Motor neuron (in vitro differentiated cells): ENCODE data around the gene ATG16L2. TPM values are rescaled to one million over a fixed set of nuclear protein-coding genes. Genes with fewer than 3 reads are reported as not detected.

ENCODE experiments used
- ATAC-seq, 8 experiments: fragments of 200-7000 bp; cut with Tn5 transposase; replicated peaks in 6 of 8; 2 replicates each; pipeline ENCODE4 v1.8.0; 2021; ENCODE audit warnings: mild to moderate bottlenecking in 8 of 8, moderate library complexity in 8 of 8
- H3K27ac ChIP-seq, 2 donors: fragments of 250-450 bp; sonication (Bioruptor Pico); 2 replicates each; pipeline ENCODE4 v1.9.0; 2021; ENCODE audit warnings: antibody characterized with exemption in 2 of 2, mild to moderate bottlenecking in 2 of 2, moderate library complexity in 1 of 2
- H3K4me1 ChIP-seq, 2 donors: fragments of 250-450 bp; sonication (Bioruptor Pico); replicated peaks in 1 of 2; 2 replicates each; pipeline ENCODE4 v1.6.1; 2021; ENCODE audit warnings: antibody characterized with exemption in 2 of 2, mild to moderate bottlenecking in 2 of 2, moderate library complexity in 1 of 2
- H3K4me3 ChIP-seq, 5 donors: fragments of 250-450 bp; sonication (Bioruptor Pico); 2 replicates each; pipeline ENCODE4 v1.9.0; 2021; ENCODE audit warnings: antibody characterized with exemption in 5 of 5, mild to moderate bottlenecking in 5 of 5, moderate library complexity in 4 of 5
- WGBS, 10 experiments: fragments of 450-650 bp; shearing (Covaris generic); methylation state at CpG; one replicate each; pipeline ENCODE4 v1.0.0; 2022; 5-methylcytosine and 5-hydroxymethylcytosine counted together
- in situ Hi-C, 9 experiments: fragments of 400-800 bp; cut with MboI; loops; one replicate each; pipeline ENCODE4 v1.15.0; 2021; ENCODE audit warnings: low sequenced_read_pairs in 9 of 9, low pct_unique_long_range_greater_than_20kb in 2 of 9; ENCODE audit not compliant: unreplicated experiment in 9 of 9
- total RNA-seq, 8 experiments: library from RNA; unstranded; fragments of 300-600 nt; gene quantifications; 2 replicates each; pipeline versions ENCODE4 v1.2.3 to v1.2.4, GENCODE V29; 2022

The ATG16L2 gene
- total RNA-seq, 8 experiments from 2014 or later, result 3.4 to 17.4 (median 5.0) TPM

- no peak overlapping the region for H3K27ac ChIP-seq
- in situ Hi-C loops, result loop anchor here in 6 of 9 experiments (10.0 to 25.0 kb wide), 3 partner anchors 342 to 404 kb away; no protein-coding TSS in a partner anchor
- 94 to 100% (median 100%) methylated on average over 1 to 3 of the region's 5 CpGs; no CpG with 5 or more reads in 6 of the 10 experiments for WGBS, 10 experiments
Observed at GRCh38 chr11:72833083-72833733, 19.0 kb downstream of the ATG16L2 start.

DNA sequence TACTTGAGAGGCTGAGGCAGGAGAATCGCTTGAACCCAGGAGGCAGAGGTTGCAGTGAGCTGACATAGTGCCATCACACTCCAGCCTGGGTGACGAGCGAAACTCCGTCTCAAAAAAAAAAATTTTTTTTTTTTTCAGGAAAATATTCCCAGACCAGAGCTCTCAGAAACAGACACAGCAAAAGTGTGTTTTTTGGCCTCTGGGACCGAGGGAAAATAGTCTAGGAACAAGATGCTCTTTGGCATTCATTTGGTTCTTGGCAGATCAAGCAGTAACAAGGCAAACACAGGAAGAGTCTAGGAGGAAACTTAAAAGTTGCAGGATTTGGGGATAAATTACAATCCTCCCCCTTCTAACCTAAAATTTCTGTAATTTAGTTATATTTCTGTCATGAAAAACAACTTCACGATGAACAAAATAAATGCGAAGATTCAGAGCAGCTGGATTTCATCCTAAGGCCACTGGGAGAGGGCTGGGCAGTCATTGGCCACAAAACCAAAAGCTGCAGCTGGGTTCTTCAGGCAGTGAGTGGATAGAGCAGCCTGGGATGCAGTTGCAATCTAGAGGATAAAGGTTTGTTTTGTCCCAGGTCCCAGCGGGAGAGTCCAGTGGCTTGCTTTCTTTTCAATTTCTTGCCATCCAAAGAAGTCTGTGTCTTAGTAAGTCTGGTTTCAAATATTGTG is 19.7 kb downstream of the ATG16L2 start:
- no peak for ATAC-seq
- H3K4me3 ChIP-seq, result no peak overlapping the region
- WGBS, 10 experiments, result 11 to 86% (median 52%) methylated on average over 2 to 7 of the region's 8 CpGs
- in situ Hi-C loops, result loop anchor here in 6 of 9 experiments (10.0 to 25.0 kb wide), 3 partner anchors 341 to 403 kb away; no protein-coding TSS in a partner anchor
- H3K27ac ChIP-seq, result no peak overlapping the region
- peaks cover 2 to 11% of the 10 kb centered on the region in 2 donors for H3K4me1 ChIP-seq

More at GRCh38 chr11:72833083-72833733, 19.0 kb downstream of the ATG16L2 start:
- Histone ChIP-seq H3K4me3 (no peak overlapping the region), H3K4me1 (peaks cover 2 to 11% of the 10 kb centered on the region in 2 donors)
- ATAC-seq, result no peak

DNA sequence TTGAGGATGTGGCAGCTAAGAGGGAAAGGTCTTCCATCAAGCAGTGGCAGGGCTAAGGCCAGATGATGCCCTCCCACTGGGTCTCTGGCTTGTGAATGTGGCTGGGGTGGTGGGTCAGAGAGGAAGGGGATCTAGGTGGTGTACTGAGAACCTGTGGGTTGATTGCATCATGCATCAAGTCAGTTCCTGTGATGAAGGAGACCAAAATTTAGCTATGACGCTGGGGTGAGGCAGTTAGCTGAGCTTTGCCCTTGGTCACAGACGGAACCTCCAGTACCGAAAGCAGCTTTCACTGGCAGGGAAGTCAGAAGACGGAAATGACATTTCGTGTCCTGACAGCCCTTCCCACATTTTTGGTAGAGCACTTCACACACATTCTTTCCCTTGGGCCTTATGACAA is 20.7 kb downstream of the ATG16L2 start:
- no peak overlapping the region for H3K27ac ChIP-seq
- WGBS, 10 experiments, result 96 to 100% (median 100%) methylated on average over 1 to 5 of the region's 5 CpGs; no CpG with 5 or more reads in 3 of the 10 experiments
- in situ Hi-C loops, result loop anchor here in 6 of 9 experiments (10.0 to 25.0 kb wide), 3 partner anchors 340 to 402 kb away; no protein-coding TSS in a partner anchor
- H3K4me1 ChIP-seq, result peaks cover 2 to 11% of the 10 kb centered on the region in 2 donors
- H3K4me3 ChIP-seq, result no peak overlapping the region
- no peak for ATAC-seq

DNA sequence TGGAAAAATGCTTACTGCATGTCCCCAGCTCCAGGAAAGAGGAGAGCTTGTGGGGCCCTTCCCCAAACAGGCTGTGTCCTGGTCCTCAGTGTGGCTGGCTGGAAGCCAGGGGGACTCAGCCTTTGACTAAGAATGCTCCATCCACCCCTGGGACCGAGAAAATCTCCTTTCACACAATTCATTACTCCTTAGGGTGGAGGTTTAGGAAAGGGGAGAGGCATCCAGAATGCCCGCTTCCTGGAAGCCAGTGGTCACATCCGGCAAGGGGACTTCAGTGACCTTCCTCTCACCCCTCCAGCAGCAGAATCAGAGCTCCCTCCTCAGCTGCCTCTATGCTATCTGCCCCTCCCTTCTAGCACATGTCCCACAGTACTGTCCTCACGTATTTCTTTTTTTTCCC is 21.9 kb downstream of the ATG16L2 start:
- Histone ChIP-seq H3K4me3 (no peak overlapping the region), H3K27ac (no peak overlapping the region), H3K4me1 (peaks cover 2 to 11% of the 10 kb centered on the region in 2 donors)
- peak in 7 of 8 experiments; percentile 5 to 65 (median 49) for ATAC-seq
- WGBS, 10 experiments, result 0 to 69% (median 50%) methylated on average over 1 to 4 of the region's 4 CpGs; no CpG with 5 or more reads in 2 of the 10 experiments
- in situ Hi-C loops, result loop anchor here in 6 of 9 experiments (10.0 to 25.0 kb wide), 3 partner anchors 339 to 401 kb away; no protein-coding TSS in a partner anchor

DNA sequence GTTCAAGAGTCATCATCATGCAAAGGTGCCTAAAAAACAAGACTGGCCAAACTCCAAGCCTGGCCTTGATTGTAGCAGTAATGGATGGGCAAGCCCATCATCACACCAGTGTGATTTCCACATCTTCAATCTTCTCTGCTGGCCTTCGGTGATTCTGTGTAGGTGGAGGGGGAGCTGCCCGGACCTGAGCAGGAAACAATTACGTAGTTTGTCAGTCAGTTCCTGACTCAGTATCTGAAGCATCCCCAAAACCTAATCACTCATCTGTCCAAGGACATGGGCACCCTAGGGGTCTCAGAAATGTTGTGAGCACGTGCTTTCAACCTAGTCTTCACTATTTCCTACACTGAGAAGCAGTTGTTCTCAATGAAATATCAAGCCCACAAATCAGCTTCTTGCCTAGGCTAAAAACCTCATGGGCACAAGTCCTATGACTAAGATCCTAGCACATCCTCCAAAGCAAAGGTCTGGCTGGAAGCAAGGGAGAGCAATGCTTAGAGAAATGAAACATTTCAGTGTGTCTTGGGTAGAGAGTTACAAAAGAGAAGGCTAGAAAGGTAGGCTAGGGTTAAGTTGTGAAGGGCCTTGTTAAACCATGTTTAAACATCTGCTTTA is 24.6 kb downstream of the ATG16L2 start:
- 50 to 100% (median 80%) methylated on average over 1 to 4 of the region's 4 CpGs; no CpG with 5 or more reads in 2 of the 10 experiments for whole genome bisulfite sequencing, 10 experiments
- in situ Hi-C loops, result loop anchor here in 6 of 9 experiments (10.0 to 25.0 kb wide), 3 partner anchors 336 to 399 kb away; no protein-coding TSS in a partner anchor
- H3K27ac ChIP-seq, result no peak overlapping the region
- no peak overlapping the region for H3K4me3 ChIP-seq
- ATAC-seq, result no peak
- H3K4me1 ChIP-seq, result peaks cover 0 to 8% of the 10 kb centered on the region in 2 donors

DNA sequence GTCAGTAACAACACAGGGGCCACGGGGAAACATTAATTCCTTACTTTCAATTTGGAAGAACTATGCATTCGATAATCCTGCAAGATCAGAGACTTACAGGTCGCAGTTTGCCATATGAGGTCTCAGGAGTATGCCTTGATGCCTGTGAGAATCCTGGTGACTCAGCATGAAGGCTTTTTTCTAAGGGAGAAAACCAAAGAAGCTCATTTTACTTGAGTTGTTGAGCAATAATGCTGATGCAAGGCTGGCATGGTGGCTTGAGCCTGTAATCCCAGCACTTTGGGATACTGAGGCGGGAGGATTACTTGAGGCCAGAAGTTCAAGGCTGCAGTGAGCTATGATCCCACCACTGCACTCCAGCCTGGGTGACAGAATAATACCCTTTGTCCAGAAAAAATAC is 26.6 kb downstream of the ATG16L2 start:
- Histone ChIP-seq H3K4me3 (no peak overlapping the region), H3K27ac (no peak overlapping the region), H3K4me1 (peaks cover 0 to 8% of the 10 kb centered on the region in 2 donors)
- peak in 1 of 8 experiments; percentile 21 for ATAC-seq
- in situ Hi-C loops, result loop anchor here in 3 of 9 experiments (25.0 kb wide), 2 partner anchors 347 to 397 kb away; no protein-coding TSS in a partner anchor
- WGBS, 10 experiments, result 66 to 100% (median 89%) methylated on average over 1 to 4 of the region's 4 CpGs; no CpG with 5 or more reads in 3 of the 10 experiments

DNA sequence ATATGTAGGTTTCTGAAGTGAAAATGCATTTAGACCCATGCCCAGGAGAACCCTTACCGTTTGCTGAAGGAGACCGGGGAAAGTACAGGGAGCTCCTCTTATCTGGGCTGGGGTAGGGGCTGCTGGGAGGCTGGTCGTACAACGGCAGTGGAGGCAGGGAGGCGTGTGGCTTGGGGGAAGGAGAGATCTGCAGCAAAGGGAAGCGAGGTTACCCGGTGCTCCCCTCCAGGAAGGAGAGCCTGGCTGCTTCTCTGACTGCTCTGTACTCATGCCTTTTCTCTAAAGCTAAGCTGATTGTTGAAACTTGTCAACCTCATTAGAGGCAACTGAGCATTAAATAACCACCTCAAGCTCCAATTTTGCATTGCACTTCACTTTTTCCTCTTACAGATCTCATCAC is 27.2 kb downstream of the ATG16L2 start:
- H3K4me3 ChIP-seq, result no peak overlapping the region
- in situ Hi-C loops, result loop anchor here in 3 of 9 experiments (25.0 kb wide), 2 partner anchors 346 to 396 kb away; no protein-coding TSS in a partner anchor
- no peak overlapping the region for H3K27ac ChIP-seq
- 40 to 100% (median 75%) methylated on average over 1 to 7 of the region's 7 CpGs; no CpG with 5 or more reads in 6 of the 10 experiments for WGBS, 10 experiments
- H3K4me1 ChIP-seq, result peaks cover 0 to 3% of the 10 kb centered on the region in 2 donors
- no peak for ATAC-seq

DNA sequence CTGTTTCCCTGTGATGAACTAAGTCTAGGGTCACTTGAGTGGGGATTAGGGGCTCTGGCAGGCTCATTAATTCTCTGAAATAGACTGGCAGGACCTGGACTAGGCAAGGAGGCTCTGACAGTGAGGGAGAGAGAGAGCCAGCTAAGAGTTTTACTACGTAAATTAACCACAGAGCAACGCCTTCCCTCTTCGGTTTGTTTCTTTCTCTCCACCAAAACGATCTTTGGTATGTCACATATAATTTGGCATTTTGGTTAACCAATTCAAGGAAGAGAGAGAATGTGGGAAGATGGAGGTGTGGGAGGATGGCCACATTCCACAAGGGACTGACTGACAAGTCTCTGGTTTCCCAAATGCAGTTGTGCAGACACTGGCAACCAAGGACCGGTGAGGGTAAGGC is 27.9 kb downstream of the ATG16L2 start:
- WGBS, 10 experiments, result 69 to 100% (median 88%) methylated on average over 1 to 4 of the region's 5 CpGs; no CpG with 5 or more reads in 2 of the 10 experiments
- Histone ChIP-seq H3K4me3 (no peak overlapping the region), H3K27ac (no peak overlapping the region), H3K4me1 (no peaks in the 10 kb centered on the region)
- ATAC-seq, result no peak
- in situ Hi-C loops, result loop anchor here in 3 of 9 experiments (25.0 kb wide), 2 partner anchors 345 to 395 kb away; no protein-coding TSS in a partner anchor

DNA sequence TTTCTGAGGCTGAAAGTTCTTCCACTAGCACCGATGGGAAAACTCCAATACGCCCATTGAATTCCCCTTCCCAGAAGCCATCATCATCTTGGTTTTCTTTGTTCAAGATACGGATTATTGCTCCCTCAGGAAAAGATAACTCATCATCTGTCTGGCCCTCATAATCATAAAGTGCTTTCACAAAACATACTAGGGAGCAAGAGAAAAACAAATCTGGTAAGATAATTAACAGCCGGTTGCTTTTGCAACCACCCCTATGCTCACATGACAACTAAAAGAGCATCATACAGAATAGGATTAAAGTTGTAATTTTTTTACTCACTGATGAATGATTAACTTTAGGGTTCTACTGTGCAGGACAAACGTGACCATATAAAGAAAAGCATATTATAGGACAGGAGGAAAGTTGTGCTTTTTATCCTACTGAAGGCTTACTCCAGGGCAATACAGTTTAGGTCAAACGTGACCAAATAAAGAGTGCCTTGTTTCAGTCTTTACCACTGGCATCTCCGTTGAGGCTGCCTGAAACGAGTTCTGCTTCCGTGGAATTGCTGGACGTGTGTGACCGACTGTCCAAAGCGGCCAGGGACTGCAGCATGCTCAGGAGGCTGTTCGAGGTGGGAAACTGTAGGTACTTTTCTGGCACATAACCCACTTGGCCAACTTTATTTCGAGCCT is 28.6 kb downstream of the ATG16L2 start:
- no peak overlapping the region for H3K4me3 ChIP-seq
- in situ Hi-C loops, result loop anchor here in 3 of 9 experiments (25.0 kb wide), 2 partner anchors 345 to 395 kb away; no protein-coding TSS in a partner anchor
- WGBS, 10 experiments, result 47 to 96% (median 89%) methylated on average over 2 to 11 of the region's 14 CpGs
- no peaks in the 10 kb centered on the region for H3K4me1 ChIP-seq
- ATAC-seq, result no peak
- no peak overlapping the region for H3K27ac ChIP-seq

GRCh38 chr11:72844356-72844755 is 30.1 kb downstream of the ATG16L2 start:
- 40 to 100% (median 75%) methylated on average over 2 to 4 of the region's 4 CpGs; no CpG with 5 or more reads in 4 of the 10 experiments for WGBS, 10 experiments
- no peaks in the 10 kb centered on the region for H3K4me1 ChIP-seq
- peak in 2 of 8 experiments; percentile 27 to 34 for ATAC-seq
- in situ Hi-C loops, result loop anchor here in 3 of 9 experiments (25.0 kb wide), 2 partner anchors 343 to 393 kb away; no protein-coding TSS in a partner anchor
- no peak overlapping the region for H3K4me3 ChIP-seq
- no peak overlapping the region for H3K27ac ChIP-seq

GRCh38 chr11:72848846-72849466 is 34.7 kb downstream of the ATG16L2 start:
- in situ Hi-C loops, result loop anchor here in 3 of 9 experiments (25.0 kb wide), 2 partner anchors 338 to 388 kb away; no protein-coding TSS in a partner anchor
- Histone ChIP-seq H3K4me1 (no peaks in the 10 kb centered on the region), H3K27ac (no peak overlapping the region), H3K4me3 (no peak overlapping the region)
- ATAC-seq, result peak in 3 of 8 experiments; percentile 50 to 62 (median 57)
- WGBS, 10 experiments, result 0 to 76% (median 63%) methylated on average over 1 to 6 of the region's 6 CpGs
